CD14-positive monocyte (primary cell): ENCODE results near the gene SHB. TPM values are rescaled to one million over a fixed set of nuclear protein-coding genes. Genes with fewer than 3 reads are reported as not detected.

ENCODE experiments used
- DNase-seq, 3 donors: peaks; one replicate each; pipeline ENCODE4 v3.0.0-alpha.2; 2011 to 2022
- H2AFZ ChIP-seq: 2 replicates; pipeline ENCODE4 v1.6.0; 2012; ENCODE audit warnings: mild to moderate bottlenecking, low read depth, low read length, inconsistent platforms; ENCODE audit not compliant: insufficient read depth, poor library complexity, severe bottlenecking
- H3K27ac ChIP-seq, 2 donors: 1 replicate in 1 of 2; 2 replicates in 1 of 2; pipeline ENCODE4 v1.5.1; 2012 to 2013; ENCODE audit warnings: low read length in 2 of 2, control low read depth in 1 of 2, inconsistent platforms in 1 of 2, low read depth in 1 of 2, mild to moderate bottlenecking in 1 of 2
- H3K27me3 ChIP-seq, 2 donors: one replicate each; pipeline versions ENCODE4 v1.6.0 to v1.6.1; 2011 to 2013; ENCODE audit warnings: low read length in 2 of 2; ENCODE audit not compliant: control insufficient read depth in 2 of 2, insufficient read depth in 2 of 2
- H3K36me3 ChIP-seq, 2 donors: replicated peaks in 1 of 2; 1 replicate in 1 of 2; 2 replicates in 1 of 2; pipeline versions ENCODE4 v1.5.1 to v1.6.1; 2012 to 2013; ENCODE audit warnings: low read length in 2 of 2, control low read depth in 1 of 2, inconsistent platforms in 1 of 2, mild to moderate bottlenecking in 1 of 2; ENCODE audit not compliant: insufficient read depth in 2 of 2, control insufficient read depth in 1 of 2
- H3K4me1 ChIP-seq, 2 donors: 1 replicate in 1 of 2; 2 replicates in 1 of 2; pipeline versions ENCODE4 v1.5.1 to v1.6.1; 2012 to 2013; ENCODE audit warnings: low read length in 2 of 2, control low read depth in 1 of 2, inconsistent platforms in 1 of 2, mild to moderate bottlenecking in 1 of 2, moderate library complexity in 1 of 2; ENCODE audit not compliant: insufficient read depth in 2 of 2, control insufficient read depth in 1 of 2
- H3K4me2 ChIP-seq: replicated peaks from 2 replicates; pipeline ENCODE3; 2012; ENCODE audit warnings: low read length, moderate library complexity, mild to moderate bottlenecking; ENCODE audit not compliant: poor library complexity, severe bottlenecking; ENCODE audit errors: extremely low read depth
- H3K4me3 ChIP-seq, 3 experiments: fragments of 200-600 bp in 1 of 3; sonication (generic) in 1 of 3; replicated peaks in 1 of 3; 1 replicate in 2 of 3; 2 replicates in 1 of 3; pipeline ENCODE4 v1.5.1; 2011 to 2013; ENCODE audit warnings: low read length in 3 of 3, mild to moderate bottlenecking in 3 of 3, control low read depth in 2 of 3, low read depth in 2 of 3, inconsistent platforms in 1 of 3, moderate library complexity in 1 of 3
- H3K79me2 ChIP-seq: 2 replicates; pipeline ENCODE4 v1.6.0; 2012; ENCODE audit warnings: mild to moderate bottlenecking, control low read depth, inconsistent platforms, low read length, moderate library complexity; ENCODE audit not compliant: insufficient read depth
- H3K9ac ChIP-seq: 2 replicates; pipeline ENCODE4 v1.6.0; 2017; ENCODE audit warnings: low read length, mild to moderate bottlenecking; ENCODE audit not compliant: insufficient read depth, poor library complexity, severe bottlenecking
- H3K9me3 ChIP-seq, 2 donors: replicated peaks in 1 of 2; 1 replicate in 1 of 2; 2 replicates in 1 of 2; pipeline versions ENCODE4 v1.5.1 to v1.6.1; 2012 to 2013; ENCODE audit warnings: low read length in 2 of 2, control low read depth in 1 of 2; ENCODE audit not compliant: control insufficient read depth in 1 of 2, insufficient read depth in 1 of 2
- H4K20me1 ChIP-seq: 2 replicates; pipeline ENCODE4 v1.6.0; 2012; ENCODE audit warnings: mild to moderate bottlenecking, low read length, control low read depth, moderate library complexity; ENCODE audit not compliant: insufficient read depth
- H3K27ac Mint-ChIP-seq, 7 donors: one replicate each; pipeline ENCODE4 v1.8.0; 2020; ENCODE audit warnings: mild to moderate bottlenecking in 7 of 7, mixed read lengths in 7 of 7, moderate library complexity in 6 of 7, inconsistent platforms in 2 of 7
- H3K27me3 Mint-ChIP-seq, 3 donors: one replicate each; pipeline ENCODE4 v1.8.0; 2021 to 2022; ENCODE audit warnings: low read depth in 3 of 3, mild to moderate bottlenecking in 3 of 3, mixed read lengths in 3 of 3, moderate library complexity in 3 of 3, inconsistent platforms in 1 of 3
- H3K36me3 Mint-ChIP-seq, 2 donors: one replicate each; pipeline ENCODE4 v1.8.0; 2020; ENCODE audit warnings: mixed read lengths in 2 of 2, inconsistent platforms in 1 of 2, mild to moderate bottlenecking in 1 of 2
- H3K4me1 Mint-ChIP-seq: one replicate; pipeline ENCODE4 v1.8.0; 2020; ENCODE audit warnings: mild to moderate bottlenecking, mixed read lengths
- H3K4me3 Mint-ChIP-seq, 2 donors: one replicate each; pipeline ENCODE4 v1.8.0; 2020; ENCODE audit warnings: mild to moderate bottlenecking in 2 of 2, mixed read lengths in 2 of 2, moderate library complexity in 1 of 2
- H3K9me3 Mint-ChIP-seq, 7 donors: one replicate each; pipeline ENCODE4 v1.8.0; 2020 to 2022; ENCODE audit warnings: mixed read lengths in 7 of 7, mild to moderate bottlenecking in 6 of 7, moderate library complexity in 6 of 7, inconsistent platforms in 2 of 7
- CTCF ChIP-seq: fragments of 200-600 bp; IDR thresholded peaks from one replicate; pipeline ENCODE4 v1.8.0; 2022; ENCODE audit warnings: antibody characterized with exemption, mild to moderate bottlenecking
- WGBS: methylation state at CpG from one replicate; pipeline ENCODE4 v1.1.5; 2013; ENCODE audit warnings: missing lambda C conversion rate; ENCODE audit not compliant: insufficient coverage; 5-methylcytosine and 5-hydroxymethylcytosine counted together
- intact Hi-C, 2 donors: fragments of 100-400 bp; cut with micrococcal nuclease; formaldehyde crosslinking; loops; one replicate each; pipeline versions ENCODE4 v1.15.0 to v1.15.1; 2023
- polyA plus RNA-seq, 3 donors: library from polyadenylated mRNA; depleted of rRNA in 1 of 3; unstranded in 2 of 3; stranded (reverse) in 1 of 3; fragments of 300-500 nt in 2 of 3; fragments of >200 nt in 1 of 3; fragmentation: Illumina TruSeq in 2 of 3; gene quantifications; 1 replicate in 2 of 3; 2 replicates in 1 of 3; pipeline ENCODE4 v1.2.3, GENCODE V29; 2012 to 2021

Gene SHB
- polyA plus RNA-seq, 3 donors: 0.27 to 1.3 (median 0.31) TPM

GRCh38 chr9:37904445-37905130 is 164.4 kb downstream of the SHB start:
- Histone ChIP-seq H3K36me3 (peaks cover 5 to 10% of the 10 kb centered on the region in 2 donors), H3K9ac (peak overlapping the region; percentile 84), H3K4me2 (peak overlapping the region; percentile 86), H2AFZ (peak overlapping the region; percentile 94), H3K27me3 (no peaks in the 10 kb centered on the region), H3K4me3 (peak overlapping the region; percentile 50 to 93 (median 84)), H3K4me1 (peaks cover 34 to 47% of the 10 kb centered on the region in 2 donors), H3K9me3 (no peaks in the 10 kb centered on the region), H3K27ac (peak overlapping the region; percentile 64 to 91), H4K20me1 (peaks cover 7% of the 10 kb centered on the region), H3K79me2 (peaks cover 35% of the 10 kb centered on the region)
- 45% methylated on average over 36 of the region's 36 CpGs for WGBS
- Mint-ChIP-seq H3K9me3 (no peaks in the 10 kb centered on the region), H3K36me3 (peaks cover 4 to 10% of the 10 kb centered on the region in 2 donors), H3K4me3 (peak overlapping the region; percentile 83 to 90), H3K4me1 (peaks cover 40% of the 10 kb centered on the region), H3K27me3 (peaks cover 0 to 2% (median 2%) of the 10 kb centered on the region in 3 donors), H3K27ac (peak overlapping the region; percentile 84 to 94 (median 91))
- DNase-seq: peak in 1 of 3 donors; percentile 14
- peak; percentile 49 for TF ChIP-seq CTCF
- intact Hi-C loops: loop anchor here (5.0 to 10.0 kb wide), 5 partner anchors 88 to 420 kb away; partner anchors contain the start of genes DCAF10 (in 1 of the 2), EXOSC3 (in 1 of the 2), POLR1E (in 1 of the 2) and TOMM5 (in 1 of the 2)

GRCh38 chr9:37903647-37904444 is 165.2 kb downstream of the SHB start, which contains the start of gene SLC25A51:
SLC25A51 (minus strand) TSS chr9:37904127; CDS start chr9:37888550, 15,577 bp downstream.
- H3K4me3 ChIP-seq: peak within 1 kb of the TSS; percentile 50 to 93 (median 84)
- H3K4me2 ChIP-seq: peak within 1 kb of the TSS; percentile 86
- H3K9me3 ChIP-seq: no peaks in the 10 kb centered on the region
- peak; percentile 92 for TF ChIP-seq CTCF
- peak within 1 kb of the TSS; percentile 84 to 94 (median 91) for H3K27ac Mint-ChIP-seq
- H3K9me3 Mint-ChIP-seq: no peaks in the 10 kb centered on the region
- peak within 1 kb of the TSS; percentile 94 for H2AFZ ChIP-seq
- peak within 1 kb of the TSS; percentile 84 for H3K9ac ChIP-seq
- peak within 1 kb of the TSS; percentile 83 to 90 for H3K4me3 Mint-ChIP-seq
- H3K36me3 ChIP-seq: peaks cover 11 to 18% of the 10 kb centered on the region in 2 donors
- peaks cover 33% of the 10 kb centered on the region for H3K4me1 Mint-ChIP-seq
- H3K27me3 Mint-ChIP-seq: peaks cover 0 to 2% (median 2%) of the 10 kb centered on the region in 3 donors
- peak; percentile 86 to 93 (median 88) for DNase-seq
- H3K79me2 ChIP-seq: peaks cover 39% of the 10 kb centered on the region
- intact Hi-C loops: loop anchor here (5.0 to 10.0 kb wide), 5 partner anchors 88 to 419 kb away; partner anchors contain the start of genes DCAF10 (in 1 of the 2), EXOSC3 (in 1 of the 2), POLR1E (in 1 of the 2) and TOMM5 (in 1 of the 2)
- H3K27me3 ChIP-seq: no peaks in the 10 kb centered on the region
- WGBS: under 1% methylated on average over 84 of the region's 84 CpGs
- peaks cover 26 to 39% of the 10 kb centered on the region in 2 donors for H3K4me1 ChIP-seq
- peak within 1 kb of the TSS; percentile 64 to 91 for H3K27ac ChIP-seq
- peaks cover 10 to 14% of the 10 kb centered on the region in 2 donors for H3K36me3 Mint-ChIP-seq
- H4K20me1 ChIP-seq: peaks cover 7% of the 10 kb centered on the region
